GM12878 (cell line): ENCODE measurements around the gene NMRK2. TPM values are rescaled to one million over a fixed set of nuclear protein-coding genes. Genes with fewer than 3 reads are reported as not detected.
A peak's percentile ranks its signal among the peaks of the same experiment; 100 is the strongest.

Experiments used
- ATF3 ChIP-seq: IDR thresholded peaks from 2 replicates; pipeline ENCODE4 v1.6.1; 2011; ENCODE audit warnings: low read depth, mild to moderate bottlenecking, low read length, moderate library complexity, borderline replicate concordance; ENCODE audit errors: extremely low read depth
- BMI1 ChIP-seq: fragments of 450-650 bp; IDR thresholded peaks from 2 replicates; pipeline ENCODE4 v1.6.1; 2016; ENCODE audit warnings: mild to moderate bottlenecking, moderate library complexity, borderline replicate concordance
- CREM ChIP-seq: IDR thresholded peaks from 2 replicates; pipeline ENCODE4 v1.6.1; 2014; ENCODE audit warnings: antibody characterized with exemption, low read depth
- EED ChIP-seq: sonication (generic); IDR thresholded peaks from 2 replicates; pipeline ENCODE4 v1.6.1; 2016; ENCODE audit warnings: antibody characterized with exemption, low read depth
- ETV6 ChIP-seq, 2 experiments: fragments of 450-650 bp in 1 of 2; IDR thresholded peaks in 1 of 2; conservative IDR thresholded peaks in 1 of 2; 2 replicates each; pipeline ENCODE4 v1.6.1; 2014; ENCODE audit warnings: antibody characterized with exemption in 1 of 2, borderline replicate concordance in 1 of 2, low read depth in 1 of 2, mild to moderate bottlenecking in 1 of 2, moderate library complexity in 1 of 2
- HDAC6 ChIP-seq: fragments of 200-600 bp; sonication (generic); IDR thresholded peaks from one replicate; pipeline ENCODE4 v1.8.0; 2017; ENCODE audit warnings: antibody characterized with exemption; ENCODE audit not compliant: unreplicated experiment
- IRF3 ChIP-seq: fragments of 450-650 bp; IDR thresholded peaks from 2 replicates; pipeline ENCODE4 v1.6.1; 2014; ENCODE audit warnings: mild to moderate bottlenecking
- JUNB ChIP-seq: IDR thresholded peaks from 2 replicates; pipeline ENCODE4 v1.6.1; 2016; ENCODE audit warnings: antibody characterized with exemption, mild to moderate bottlenecking
- MYC ChIP-seq: IDR thresholded peaks from 2 replicates; pipeline ENCODE4 v1.6.1; 2011; ENCODE audit warnings: mild to moderate bottlenecking, low read length, moderate library complexity, inconsistent platforms; ENCODE audit not compliant: insufficient read depth, insufficient replicate concordance, insufficient read length, severe bottlenecking
- NBN ChIP-seq: fragments of 450-650 bp; IDR thresholded peaks from 2 replicates; pipeline ENCODE4 v1.6.1; 2016
- NFYA ChIP-seq: IDR thresholded peaks from 2 replicates; pipeline ENCODE4 v1.6.1; 2011; ENCODE audit warnings: low read depth, mild to moderate bottlenecking, low read length, improper control_type of control experiment, borderline replicate concordance
- POLR2A ChIP-seq: IDR thresholded peaks from 2 replicates; pipeline ENCODE4 v1.6.1; 2011; ENCODE audit warnings: low read depth, mild to moderate bottlenecking, low read length
- RBBP5 ChIP-seq: fragments of 200-600 bp; sonication (generic); conservative IDR thresholded peaks from 2 replicates; pipeline ENCODE4 v1.6.1; 2016
- RELA ChIP-seq: fragments of 450-650 bp; IDR thresholded peaks from 2 replicates; pipeline ENCODE4 v1.8.0; 2014; ENCODE audit warnings: borderline replicate concordance; ENCODE audit not compliant: partially characterized antibody
- SMARCA5 ChIP-seq: fragments of 450-650 bp; IDR thresholded peaks from 2 replicates; pipeline ENCODE4 v1.6.1; 2017; ENCODE audit warnings: mild to moderate bottlenecking
- SP1 ChIP-seq: IDR thresholded peaks from one replicate; pipeline ENCODE4 v1.6.1; 2011; ENCODE audit warnings: low read depth, low read length
- polyA plus RNA-seq, 11 experiments: library from polyadenylated mRNA; depleted of rRNA in 4 of 11; unstranded in 6 of 11; stranded (reverse) in 5 of 11; fragments of >200 nt; fragmentation: Nextera tagmentation in 4 of 11; fragmentation: Illumina TruSeq in 1 of 11; extraction: Ambion mirVana in 4 of 11; extraction: Trizol in 1 of 11; gene quantifications; 1 replicate in 1 of 11; 2 replicates in 10 of 11; pipeline versions ENCODE4 v1.2.1 to v1.2.3, GENCODE V29; 2011 to 2016; ENCODE audit warnings: inconsistent platforms in 2 of 11, missing spikeins in 2 of 11, low read depth in 1 of 11
- total RNA-seq, 4 experiments: library from RNA; depleted of rRNA in 3 of 4; stranded (reverse); fragments of >200 nt in 3 of 4; fragmentation: Illumina TruSeq in 1 of 4; extraction: Trizol in 1 of 4; gene quantifications; 2 replicates each; pipeline versions ENCODE4 v1.2.1 to v1.2.3, GENCODE V29; 2013 to 2021
- TF ChIP-seq, protein P1 (sequence below): fragments of 450-650 bp; formaldehyde crosslinking; IDR thresholded peaks from 2 replicates; pipeline ENCODE4 v1.5.0; 2022; ENCODE audit warnings: mild to moderate bottlenecking, missing genetic modification characterization
- TF ChIP-seq, protein P2 (sequence below): fragments of 450-650 bp; IDR thresholded peaks from 2 replicates; pipeline ENCODE4 v1.6.1; 2017; ENCODE audit warnings: mild to moderate bottlenecking
- TF ChIP-seq, protein P3 (sequence below): IDR thresholded peaks from 2 replicates; pipeline ENCODE4 v1.6.1; 2011; ENCODE audit warnings: borderline replicate concordance, low read depth, mild to moderate bottlenecking, moderate library complexity, low read length; ENCODE audit not compliant: insufficient read depth, poor library complexity, severe bottlenecking
- TF ChIP-seq, protein P4 (sequence below): fragments of 450-650 bp; IDR thresholded peaks from 2 replicates; pipeline ENCODE4 v1.6.1; 2016; ENCODE audit warnings: mild to moderate bottlenecking

NMRK2 gene
- total and polyA plus RNA-seq, 10 of the 15 experiments (the other 5 are each of a cell fraction or from before 2014, with no cell fraction given) = 0.14 to 0.15 TPM; not detected in 8

GRCh38 chr19:3977242-3978143 lies 44.6 kb downstream of the NMRK2 start (continued):
- no peak for TF ChIP-seq ETV6 (conservative IDR thresholded peaks at IDR 0.05 in 1 of 2, IDR thresholded peaks at IDR 0.05 in 1 of 2; ENCODE audit: borderline replicate concordance in 1 of 2, low read depth in 1 of 2)
- TF ChIP-seq, protein P1, sequence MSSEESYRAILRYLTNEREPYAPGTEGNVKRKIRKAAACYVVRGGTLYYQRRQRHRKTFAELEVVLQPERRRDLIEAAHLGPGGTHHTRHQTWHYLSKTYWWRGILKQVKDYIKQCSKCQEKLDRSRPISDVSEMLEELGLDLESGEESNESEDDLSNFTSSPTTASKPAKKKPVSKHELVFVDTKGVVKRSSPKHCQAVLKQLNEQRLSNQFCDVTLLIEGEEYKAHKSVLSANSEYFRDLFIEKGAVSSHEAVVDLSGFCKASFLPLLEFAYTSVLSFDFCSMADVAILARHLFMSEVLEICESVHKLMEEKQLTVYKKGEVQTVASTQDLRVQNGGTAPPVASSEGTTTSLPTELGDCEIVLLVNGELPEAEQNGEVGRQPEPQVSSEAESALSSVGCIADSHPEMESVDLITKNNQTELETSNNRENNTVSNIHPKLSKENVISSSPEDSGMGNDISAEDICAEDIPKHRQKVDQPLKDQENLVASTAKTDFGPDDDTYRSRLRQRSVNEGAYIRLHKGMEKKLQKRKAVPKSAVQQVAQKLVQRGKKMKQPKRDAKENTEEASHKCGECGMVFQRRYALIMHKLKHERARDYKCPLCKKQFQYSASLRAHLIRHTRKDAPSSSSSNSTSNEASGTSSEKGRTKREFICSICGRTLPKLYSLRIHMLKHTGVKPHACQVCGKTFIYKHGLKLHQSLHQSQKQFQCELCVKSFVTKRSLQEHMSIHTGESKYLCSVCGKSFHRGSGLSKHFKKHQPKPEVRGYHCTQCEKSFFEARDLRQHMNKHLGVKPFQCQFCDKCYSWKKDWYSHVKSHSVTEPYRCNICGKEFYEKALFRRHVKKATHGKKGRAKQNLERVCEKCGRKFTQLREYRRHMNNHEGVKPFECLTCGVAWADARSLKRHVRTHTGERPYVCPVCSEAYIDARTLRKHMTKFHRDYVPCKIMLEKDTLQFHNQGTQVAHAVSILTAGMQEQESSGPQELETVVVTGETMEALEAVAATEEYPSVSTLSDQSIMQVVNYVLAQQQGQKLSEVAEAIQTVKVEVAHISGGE = no peak
- TF ChIP-seq RBBP5 = no peak
- TF ChIP-seq, protein P2, sequence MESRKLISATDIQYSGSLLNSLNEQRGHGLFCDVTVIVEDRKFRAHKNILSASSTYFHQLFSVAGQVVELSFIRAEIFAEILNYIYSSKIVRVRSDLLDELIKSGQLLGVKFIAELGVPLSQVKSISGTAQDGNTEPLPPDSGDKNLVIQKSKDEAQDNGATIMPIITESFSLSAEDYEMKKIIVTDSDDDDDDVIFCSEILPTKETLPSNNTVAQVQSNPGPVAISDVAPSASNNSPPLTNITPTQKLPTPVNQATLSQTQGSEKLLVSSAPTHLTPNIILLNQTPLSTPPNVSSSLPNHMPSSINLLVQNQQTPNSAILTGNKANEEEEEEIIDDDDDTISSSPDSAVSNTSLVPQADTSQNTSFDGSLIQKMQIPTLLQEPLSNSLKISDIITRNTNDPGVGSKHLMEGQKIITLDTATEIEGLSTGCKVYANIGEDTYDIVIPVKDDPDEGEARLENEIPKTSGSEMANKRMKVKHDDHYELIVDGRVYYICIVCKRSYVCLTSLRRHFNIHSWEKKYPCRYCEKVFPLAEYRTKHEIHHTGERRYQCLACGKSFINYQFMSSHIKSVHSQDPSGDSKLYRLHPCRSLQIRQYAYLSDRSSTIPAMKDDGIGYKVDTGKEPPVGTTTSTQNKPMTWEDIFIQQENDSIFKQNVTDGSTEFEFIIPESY = no peak
- TF ChIP-seq ATF3 = no peak
- no peak for TF ChIP-seq NBN
- TF ChIP-seq EED = no peak
- TF ChIP-seq IRF3 = no peak
- TF ChIP-seq BMI1 = no peak
- TF ChIP-seq, protein P3, sequence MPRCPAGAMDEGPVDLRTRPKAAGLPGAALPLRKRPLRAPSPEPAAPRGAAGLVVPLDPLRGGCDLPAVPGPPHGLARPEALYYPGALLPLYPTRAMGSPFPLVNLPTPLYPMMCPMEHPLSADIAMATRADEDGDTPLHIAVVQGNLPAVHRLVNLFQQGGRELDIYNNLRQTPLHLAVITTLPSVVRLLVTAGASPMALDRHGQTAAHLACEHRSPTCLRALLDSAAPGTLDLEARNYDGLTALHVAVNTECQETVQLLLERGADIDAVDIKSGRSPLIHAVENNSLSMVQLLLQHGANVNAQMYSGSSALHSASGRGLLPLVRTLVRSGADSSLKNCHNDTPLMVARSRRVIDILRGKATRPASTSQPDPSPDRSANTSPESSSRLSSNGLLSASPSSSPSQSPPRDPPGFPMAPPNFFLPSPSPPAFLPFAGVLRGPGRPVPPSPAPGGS = no peak
- TF ChIP-seq, protein P4, sequence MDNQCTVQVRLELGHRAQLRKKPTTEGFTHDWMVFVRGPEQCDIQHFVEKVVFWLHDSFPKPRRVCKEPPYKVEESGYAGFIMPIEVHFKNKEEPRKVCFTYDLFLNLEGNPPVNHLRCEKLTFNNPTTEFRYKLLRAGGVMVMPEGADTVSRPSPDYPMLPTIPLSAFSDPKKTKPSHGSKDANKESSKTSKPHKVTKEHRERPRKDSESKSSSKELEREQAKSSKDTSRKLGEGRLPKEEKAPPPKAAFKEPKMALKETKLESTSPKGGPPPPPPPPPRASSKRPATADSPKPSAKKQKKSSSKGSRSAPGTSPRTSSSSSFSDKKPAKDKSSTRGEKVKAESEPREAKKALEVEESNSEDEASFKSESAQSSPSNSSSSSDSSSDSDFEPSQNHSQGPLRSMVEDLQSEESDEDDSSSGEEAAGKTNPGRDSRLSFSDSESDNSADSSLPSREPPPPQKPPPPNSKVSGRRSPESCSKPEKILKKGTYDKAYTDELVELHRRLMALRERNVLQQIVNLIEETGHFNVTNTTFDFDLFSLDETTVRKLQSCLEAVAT = 0 out of 2 replicates have a peak, but pooled peaks have one; percentile 22
- TF ChIP-seq MYC = no peak
- peak; percentile 73 for TF ChIP-seq POLR2A
- TF ChIP-seq HDAC6 = peak; percentile 46
- no peak for TF ChIP-seq CREM
- TF ChIP-seq RELA = no peak
- no peak for TF ChIP-seq JUNB
- no peak for TF ChIP-seq NFYA
- no peak for TF ChIP-seq SP1
- TF ChIP-seq SMARCA5 = no peak
